ENCODE measurements around the gene CCPG1.
A peak's percentile ranks its signal among the peaks of the same experiment; 100 is the strongest.

Gene CCPG1

DNA sequence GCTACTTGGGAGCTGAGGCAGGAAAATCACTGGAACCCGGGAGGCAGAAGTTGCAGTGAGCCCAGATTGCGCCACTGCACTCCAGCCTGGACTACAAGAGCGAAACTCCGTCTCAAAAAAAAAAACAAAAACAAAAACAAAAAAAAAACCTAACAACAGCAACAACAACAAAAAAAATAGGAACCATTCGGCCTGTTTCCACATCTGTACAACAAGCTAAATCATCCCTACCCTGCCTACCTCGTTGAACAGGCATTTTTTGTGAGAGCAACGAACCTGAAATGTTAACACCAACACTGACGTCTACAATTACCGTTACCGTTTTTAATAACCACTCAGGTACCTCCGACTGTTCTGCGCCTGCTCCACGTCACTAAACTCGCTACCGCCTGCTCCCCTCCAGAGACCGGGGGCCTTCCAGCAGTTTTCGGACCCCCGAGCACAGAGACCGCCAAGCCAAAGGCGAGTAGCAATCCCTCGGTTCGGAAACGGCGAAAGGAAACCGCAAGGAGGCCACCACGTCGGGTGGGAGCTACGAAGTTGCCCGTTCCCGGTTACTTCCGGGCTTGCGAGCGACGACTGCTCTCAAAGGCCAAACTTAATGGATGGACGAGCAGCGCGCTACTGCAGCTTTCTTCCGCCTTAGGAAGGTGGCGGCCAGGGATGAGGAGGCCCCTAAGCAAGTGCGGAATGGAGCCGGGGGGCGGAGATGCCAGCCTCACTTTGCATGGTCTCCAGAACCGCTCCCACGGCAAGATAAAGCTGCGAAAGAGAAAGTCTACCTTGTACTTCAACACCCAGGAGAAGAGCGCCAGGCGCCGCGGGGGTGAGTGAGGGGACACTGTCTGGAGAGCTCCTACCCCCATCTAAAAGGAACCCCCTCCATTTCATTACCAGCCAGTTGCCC is 89.3 kb downstream of the CCPG1 start, which contains the start of the genes PIGB and PIGBOS1:
TSS of gene PIGB (plus strand) at position 635 of the 907 bp plus-strand sequence. CDS start at position 664, 29 bp downstream.
TSS of gene PIGBOS1 (minus strand) at position 536 of the 907 bp plus-strand sequence. CDS start 1,331 bp downstream, outside the sequence.
- peak; percentile 58 to 61 (median 58) for DNase-seq (ENCODE audit: low read depth in 3 of 3)
